ENCODE data around the gene ALOX15B.

GRCh38 chr17:8012045-8012580 is 26.7 kb upstream of the ALOX15B start:
- no peak for TF ChIP-seq CTCF (IDR thresholded peaks at IDR 0.05; ENCODE audit: low read length)
- no peak for TF ChIP-seq EZH2 (optimal IDR thresholded peaks at IDR 0.05; ENCODE audit: low read depth, low read length)
